Stimulated activated CD8-positive, alpha-beta memory T cell treated with anti-CD3 and anti-CD28 coated beads, Interleukin-2, amount 100 ng/mL, for 48 hours (primary cell): ENCODE measurements around the gene LCA5.
"Not testable (repeated sequence)": the region's sequence is repeated elsewhere in the genome, so short reads cannot be mapped to it uniquely, and the experiment has no call there.

Experiments
- DNase-seq, 2 donors: peaks; one replicate each; pipeline ENCODE4 v3.0.0-alpha.2; 2020; ENCODE audit warnings: low read depth in 2 of 2

LCA5 gene

DNA sequence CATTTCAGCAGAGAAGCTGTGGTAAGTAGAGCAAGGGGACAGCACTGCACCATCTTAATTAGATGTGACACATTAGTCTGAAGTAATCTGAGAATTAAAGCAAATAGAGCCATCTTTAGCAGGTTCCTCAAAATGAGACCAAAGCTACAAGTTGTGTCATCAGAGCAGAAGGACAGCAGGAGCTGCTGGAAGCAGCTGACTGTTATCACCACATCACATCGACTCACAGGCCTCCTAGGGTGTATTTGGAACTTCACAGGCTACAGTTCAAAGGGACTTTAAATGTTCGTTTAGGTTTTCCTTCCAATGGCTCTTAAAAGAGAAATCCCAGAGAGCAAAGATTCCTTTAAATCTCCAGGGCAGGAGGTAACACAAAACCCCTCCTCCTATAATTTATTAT, 69.5 kb downstream of the LCA5 start:
- no peak for DNase-seq

DNA sequence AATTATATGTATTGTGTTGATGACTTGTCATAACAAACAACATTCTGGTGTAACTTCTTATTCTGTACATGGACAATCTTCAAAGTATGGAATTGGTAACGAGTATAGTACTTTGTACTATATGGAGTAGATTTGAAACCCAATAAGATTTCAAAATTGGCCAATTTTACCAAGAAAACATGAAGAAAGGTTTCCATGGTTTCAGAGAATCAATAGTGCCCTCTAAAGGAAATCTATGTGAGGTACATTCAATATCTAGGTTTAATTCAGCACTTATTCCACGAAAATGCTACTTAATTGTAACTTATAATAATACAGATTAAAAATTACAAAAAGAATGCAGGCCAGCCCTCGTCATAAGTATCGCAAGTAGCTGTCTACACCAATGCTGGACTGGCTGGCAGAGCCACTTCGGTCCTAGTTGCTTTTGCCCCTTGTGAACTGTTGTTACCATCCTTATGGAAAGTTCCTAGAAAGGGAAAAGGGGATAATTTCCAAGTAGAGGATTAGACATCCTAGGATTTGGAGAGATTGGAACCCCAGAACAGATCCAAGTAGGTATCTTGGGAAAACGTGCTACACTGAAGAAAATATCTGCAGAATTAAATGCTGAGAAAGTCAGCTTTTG, 70.9 kb downstream of the LCA5 start:
- DNase-seq = no peak

DNA sequence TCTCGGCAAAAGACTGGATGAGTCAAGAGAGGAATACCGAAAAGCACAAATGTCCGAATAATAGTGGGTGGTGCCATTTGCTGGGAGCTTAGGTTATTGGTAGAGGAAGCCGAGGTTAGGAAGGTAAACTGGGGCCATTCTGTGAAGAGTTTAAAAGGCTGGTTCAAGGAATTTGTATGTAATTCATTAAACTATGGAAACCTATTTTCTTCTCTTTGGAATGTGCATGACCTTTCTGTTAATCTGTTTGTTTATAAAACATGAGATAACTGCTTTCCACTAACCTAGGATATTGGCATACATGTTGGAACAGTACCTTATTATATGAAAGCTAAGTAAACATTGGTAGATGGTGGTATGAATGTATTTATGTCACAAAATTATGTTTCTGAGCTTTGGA, 71.8 kb downstream of the LCA5 start:
- no peak for DNase-seq

DNA sequence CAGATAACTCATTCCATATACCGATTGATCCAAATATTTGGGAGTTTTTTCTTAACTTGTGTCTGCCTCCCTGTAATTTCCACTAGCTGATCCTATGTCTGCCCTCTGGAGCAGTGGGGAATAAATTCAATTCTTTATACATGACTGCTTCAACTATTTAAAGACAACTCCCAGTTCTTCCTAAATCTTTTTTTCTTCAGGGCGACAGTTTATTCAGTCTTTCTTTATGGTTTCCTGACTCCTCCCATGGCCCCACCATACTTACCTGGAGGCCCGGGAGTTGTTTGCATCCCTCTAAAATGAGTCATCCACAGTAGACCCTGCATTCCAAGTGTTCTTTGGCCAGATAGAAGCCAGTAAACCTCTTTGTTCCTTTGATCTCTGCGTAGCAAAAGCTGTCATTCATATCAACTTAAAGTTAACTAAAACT, 73.6 kb downstream of the LCA5 start:
- no peak for DNase-seq

DNA sequence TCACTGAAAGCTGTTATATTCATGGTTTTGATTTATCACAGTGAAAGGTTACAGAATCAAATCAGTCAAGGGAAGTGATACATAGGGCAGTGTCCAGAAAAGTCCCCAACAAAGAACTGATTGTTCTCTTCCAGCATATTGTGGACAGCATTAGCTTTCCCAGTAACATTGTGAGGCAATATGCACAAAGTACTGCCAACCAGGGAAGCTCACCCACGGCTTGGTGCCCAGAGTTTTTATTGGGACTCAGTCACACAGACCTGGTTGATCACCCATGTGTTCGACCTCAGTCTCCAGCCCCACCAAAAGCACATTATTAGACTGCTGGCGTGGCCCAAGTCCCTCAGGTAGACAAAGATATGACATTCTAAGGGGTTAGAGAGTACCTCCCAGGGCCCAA, 76.0 kb downstream of the LCA5 start:
- no peak for DNase-seq

DNA sequence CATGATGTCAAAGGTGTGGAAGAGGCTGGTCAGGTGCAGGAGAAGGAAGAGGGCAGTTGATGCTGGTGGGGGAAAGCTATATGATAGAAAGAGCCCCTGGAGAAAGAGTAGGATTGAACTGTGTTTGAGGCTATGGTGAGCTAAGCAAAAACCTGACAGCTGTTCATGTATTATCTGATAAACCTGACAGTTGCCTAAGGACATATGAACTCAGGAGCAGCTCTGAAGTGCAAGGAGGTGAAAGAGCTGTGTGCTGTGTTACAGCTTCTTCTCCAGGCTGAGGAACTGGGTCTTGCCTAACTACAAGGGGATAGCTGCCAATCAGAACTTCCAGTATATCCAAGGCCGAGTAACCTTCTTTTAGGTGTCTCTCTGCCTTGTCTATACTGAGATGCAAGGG, 81.8 kb downstream of the LCA5 start:
- no peak for DNase-seq

DNA sequence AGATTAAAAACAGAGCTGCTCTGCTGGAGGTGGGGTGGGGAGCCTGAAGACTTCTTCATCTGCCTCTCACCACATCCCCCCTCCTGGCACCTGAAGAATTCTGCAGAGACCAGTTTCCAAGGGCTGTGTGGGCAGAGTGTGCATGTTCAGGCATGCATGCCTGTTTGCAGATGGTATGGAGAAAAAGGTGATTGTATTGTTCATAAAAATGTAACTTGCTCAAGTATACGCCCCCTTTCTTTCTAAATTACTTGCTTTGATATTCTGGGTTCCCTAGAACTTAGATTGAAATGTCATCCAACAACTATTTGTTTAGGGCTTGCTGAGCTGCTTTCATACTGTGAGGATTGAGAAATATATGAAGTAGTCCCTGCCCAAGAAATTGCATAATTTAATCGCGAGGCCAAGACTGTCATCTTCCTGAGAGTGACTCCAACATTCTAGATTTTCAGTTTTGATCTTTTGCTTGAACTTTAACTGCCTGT, 83.6 kb downstream of the LCA5 start:
- no peak for DNase-seq

DNA sequence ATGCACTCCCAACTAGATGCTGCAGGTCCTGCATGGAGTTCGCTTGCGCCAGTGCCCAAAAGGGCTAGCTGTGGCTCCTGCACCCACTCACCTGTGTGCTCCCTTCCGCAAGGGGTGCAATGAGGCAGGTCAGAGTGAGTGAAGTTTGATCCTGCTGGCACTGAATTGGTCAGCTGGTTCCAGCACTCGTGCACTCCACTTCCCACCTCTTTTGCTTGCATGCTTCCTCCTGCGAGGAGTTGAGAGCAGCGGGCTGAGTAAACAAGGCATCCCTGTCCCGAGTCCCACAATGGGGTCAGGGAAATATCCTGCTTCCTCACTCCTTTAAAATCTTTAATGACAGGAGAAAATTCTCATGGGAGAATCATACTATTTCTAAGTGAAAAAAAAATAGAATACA, 86.2 kb downstream of the LCA5 start:
- DNase-seq = no peak

DNA sequence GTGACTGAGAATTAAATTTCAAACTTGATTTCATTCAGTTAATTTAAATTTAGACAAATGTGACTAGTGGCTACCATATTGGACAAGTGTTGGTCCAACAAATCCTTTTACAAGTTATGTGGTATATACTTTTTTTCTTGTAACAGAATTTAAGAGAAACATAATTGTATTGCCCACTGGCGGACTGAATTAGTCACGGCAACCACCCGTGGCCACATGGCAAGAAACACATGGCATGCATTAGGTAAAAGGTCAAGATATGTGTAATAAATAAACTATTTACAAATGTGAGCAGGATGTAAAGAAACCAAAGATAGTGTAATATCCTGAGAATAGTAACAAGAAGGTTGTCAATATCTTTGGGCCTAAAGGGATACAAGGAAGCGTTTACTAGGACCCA, 91.2 kb downstream of the LCA5 start:
- no peak for DNase-seq

DNA sequence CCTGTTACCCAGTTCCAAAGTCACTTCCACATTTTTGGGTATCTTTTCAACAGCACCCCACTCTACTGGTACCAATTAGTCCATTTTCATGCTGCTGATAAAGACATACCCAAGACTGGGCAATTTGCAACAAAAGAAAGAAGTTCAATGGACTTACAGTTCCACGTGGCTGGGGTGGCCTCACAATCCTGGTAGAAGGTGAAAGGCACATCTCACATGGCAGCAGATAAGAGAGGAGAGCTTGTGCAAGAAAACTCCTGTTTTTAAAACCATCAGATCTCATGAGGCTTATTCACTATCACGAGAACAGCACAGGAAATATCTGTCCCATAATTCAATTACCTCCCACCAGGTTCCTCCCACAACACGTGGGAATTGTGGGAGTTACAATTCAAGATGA, 93.4 kb downstream of the LCA5 start:
- DNase-seq = not testable (repeated sequence)

DNA sequence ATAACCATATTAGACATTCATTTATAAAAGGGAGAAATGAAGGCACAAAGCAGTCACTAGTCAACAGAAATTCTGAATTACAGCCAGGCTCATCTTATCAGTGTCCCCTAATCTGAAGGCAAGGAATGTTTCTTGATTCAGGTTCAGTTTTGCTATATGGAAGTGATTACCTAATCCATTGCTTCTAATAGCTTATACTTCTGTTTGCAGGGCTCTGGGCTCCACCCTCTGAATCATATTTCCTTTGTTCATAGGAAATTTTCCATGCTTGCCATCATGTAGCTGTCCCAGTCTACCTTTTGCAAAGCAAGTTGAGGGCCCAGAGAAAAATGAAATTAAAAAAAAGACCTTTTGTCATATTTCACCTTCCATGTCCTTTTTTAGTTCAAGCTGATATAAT, 96.0 kb downstream of the LCA5 start:
- no peak for DNase-seq

DNA sequence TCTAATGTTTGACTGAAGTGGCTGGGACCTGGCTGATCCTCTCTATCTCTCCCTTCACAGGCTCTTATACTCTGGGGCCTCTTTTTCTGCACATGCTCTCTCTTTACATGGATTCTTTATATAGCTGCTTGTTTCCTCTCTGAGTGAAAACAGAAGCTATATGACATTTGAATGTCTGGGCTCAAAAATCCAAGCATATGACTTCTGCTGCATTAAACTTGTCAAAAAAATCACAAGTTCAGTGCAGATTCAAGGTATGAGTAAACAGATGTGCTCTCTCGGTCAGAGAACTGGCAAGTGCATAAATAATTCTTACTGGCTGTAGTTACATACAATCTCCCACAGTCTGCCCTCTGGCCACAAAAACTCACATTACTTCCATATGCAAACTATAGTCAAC, 96.6 kb downstream of the LCA5 start:
- DNase-seq = no peak

DNA sequence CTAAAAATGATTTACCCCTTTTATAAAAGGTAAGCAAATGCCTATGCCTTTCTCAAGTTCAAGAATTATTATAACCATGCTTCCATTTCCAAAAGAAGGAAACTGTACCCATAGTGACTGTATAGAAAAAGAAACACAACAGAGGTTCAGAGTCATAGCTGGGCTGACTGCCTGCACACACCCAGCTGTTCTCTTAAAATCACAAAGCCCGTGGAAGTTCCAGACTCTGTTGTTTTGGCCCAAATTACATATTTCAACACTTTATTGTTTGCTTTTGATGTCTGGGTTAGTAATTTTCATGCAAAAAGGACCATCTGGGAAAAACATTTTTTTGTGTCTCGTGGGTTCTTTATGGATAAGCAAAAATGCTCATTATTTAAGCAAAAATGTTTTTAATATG, 99.2 kb downstream of the LCA5 start:
- no peak for DNase-seq

DNA sequence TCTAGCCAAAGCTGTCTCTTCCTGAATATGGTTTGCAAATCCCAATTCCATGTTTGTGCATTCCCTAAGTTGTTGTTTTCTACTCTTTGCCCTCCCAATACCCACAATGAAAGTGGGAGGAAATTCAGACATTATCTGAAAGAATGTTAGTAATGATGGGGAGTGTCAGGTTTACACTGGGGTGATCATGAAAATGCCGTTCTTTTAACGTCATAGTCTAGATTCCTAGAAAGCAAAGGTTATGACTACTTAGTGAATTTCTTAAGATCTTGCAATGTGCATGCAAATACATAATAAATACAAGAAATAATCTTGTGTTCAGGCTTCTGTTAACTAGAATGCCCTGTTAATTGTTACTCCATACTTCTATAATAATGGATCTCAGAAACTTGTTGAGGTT, 101.0 kb downstream of the LCA5 start:
- DNase-seq = no peak

DNA sequence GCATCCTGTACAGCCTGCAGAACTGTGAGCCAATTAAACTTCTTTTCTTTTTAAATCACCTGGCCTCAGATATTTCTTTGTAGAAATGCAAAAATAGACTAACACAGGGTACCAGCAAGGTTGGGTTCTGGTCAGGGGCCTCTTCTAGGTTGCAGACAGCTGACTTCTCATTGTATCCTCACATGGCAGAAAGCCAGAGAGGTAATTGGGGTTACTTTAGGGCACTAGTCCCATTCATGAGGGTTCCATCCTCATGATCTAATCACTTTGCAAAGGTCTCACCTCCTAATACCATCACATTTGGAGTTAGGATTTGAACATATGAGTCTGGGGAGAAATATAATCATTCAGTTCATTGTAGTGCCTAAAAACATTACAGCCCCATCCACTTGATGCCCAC, 101.5 kb downstream of the LCA5 start:
- DNase-seq = no peak
